HEK293 (cell line): Measurements from ENCODE around the gene SOX2.

Experiments
- GLI4 ChIP-seq: fragments of 450-650 bp; formaldehyde crosslinking; IDR thresholded peaks from 2 replicates; pipeline ENCODE4 v1.5.1; 2016; ENCODE audit warnings: missing biosample characterization, missing genetic modification characterization
- ZBTB10 ChIP-seq: fragments of 450-650 bp; formaldehyde crosslinking; IDR thresholded peaks from 2 replicates; pipeline ENCODE4 v1.5.1; 2016; ENCODE audit warnings: missing biosample characterization, missing genetic modification characterization
- ZBTB8A ChIP-seq: fragments of 450-650 bp; formaldehyde crosslinking; IDR thresholded peaks from 2 replicates; pipeline ENCODE4 v1.5.1; 2016; ENCODE audit warnings: missing biosample characterization, missing genetic modification characterization
- ZNF335 ChIP-seq: fragments of 450-650 bp; formaldehyde crosslinking; conservative IDR thresholded peaks from 2 replicates; pipeline ENCODE4 v1.5.1; 2016; ENCODE audit warnings: missing biosample characterization, missing genetic modification characterization
- ZNF747 ChIP-seq: fragments of 450-650 bp; formaldehyde crosslinking; IDR thresholded peaks from 2 replicates; pipeline ENCODE4 v1.5.1; 2016; ENCODE audit warnings: missing biosample characterization, missing genetic modification characterization
- TF ChIP-seq, protein P1 (sequence below): fragments of 450-650 bp; formaldehyde crosslinking; optimal IDR thresholded peaks from 2 replicates; pipeline ENCODE3; 2016; ENCODE audit warnings: missing biosample characterization, mild to moderate bottlenecking, missing genetic modification characterization

GRCh38 chr3:181713280-181713647 lies 1.5 kb downstream of the SOX2 start:
- no peak for TF ChIP-seq GLI4 (tag by site-specific recombination)
- no peak for TF ChIP-seq ZNF747 (tag by site-specific recombination)
- no peak for TF ChIP-seq ZBTB10
- no peak for TF ChIP-seq ZBTB8A (tag by site-specific recombination)
- peak; percentile 47 for TF ChIP-seq ZNF335 (tag by site-specific recombination)
- TF ChIP-seq, protein P1, sequence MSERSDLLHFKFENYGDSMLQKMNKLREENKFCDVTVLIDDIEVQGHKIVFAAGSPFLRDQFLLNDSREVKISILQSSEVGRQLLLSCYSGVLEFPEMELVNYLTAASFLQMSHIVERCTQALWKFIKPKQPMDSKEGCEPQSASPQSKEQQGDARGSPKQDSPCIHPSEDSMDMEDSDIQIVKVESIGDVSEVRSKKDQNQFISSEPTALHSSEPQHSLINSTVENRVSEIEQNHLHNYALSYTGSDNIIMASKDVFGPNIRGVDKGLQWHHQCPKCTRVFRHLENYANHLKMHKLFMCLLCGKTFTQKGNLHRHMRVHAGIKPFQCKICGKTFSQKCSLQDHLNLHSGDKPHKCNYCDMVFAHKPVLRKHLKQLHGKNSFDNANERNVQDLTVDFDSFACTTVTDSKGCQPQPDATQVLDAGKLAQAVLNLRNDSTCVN (tag by site-specific recombination), result no peak
